ENCODE results near the gene PAPSS1. TPM values are rescaled to one million over a fixed set of nuclear protein-coding genes. Genes with fewer than 3 reads are reported as not detected.
A peak's percentile ranks its signal among the peaks of the same experiment; 100 is the strongest.

The PAPSS1 gene
- polyA plus RNA-seq (2013, experiment 1 of 2): 35.1 TPM
- polyA plus RNA-seq (2013, experiment 2 of 2): 41.9 TPM

DNA sequence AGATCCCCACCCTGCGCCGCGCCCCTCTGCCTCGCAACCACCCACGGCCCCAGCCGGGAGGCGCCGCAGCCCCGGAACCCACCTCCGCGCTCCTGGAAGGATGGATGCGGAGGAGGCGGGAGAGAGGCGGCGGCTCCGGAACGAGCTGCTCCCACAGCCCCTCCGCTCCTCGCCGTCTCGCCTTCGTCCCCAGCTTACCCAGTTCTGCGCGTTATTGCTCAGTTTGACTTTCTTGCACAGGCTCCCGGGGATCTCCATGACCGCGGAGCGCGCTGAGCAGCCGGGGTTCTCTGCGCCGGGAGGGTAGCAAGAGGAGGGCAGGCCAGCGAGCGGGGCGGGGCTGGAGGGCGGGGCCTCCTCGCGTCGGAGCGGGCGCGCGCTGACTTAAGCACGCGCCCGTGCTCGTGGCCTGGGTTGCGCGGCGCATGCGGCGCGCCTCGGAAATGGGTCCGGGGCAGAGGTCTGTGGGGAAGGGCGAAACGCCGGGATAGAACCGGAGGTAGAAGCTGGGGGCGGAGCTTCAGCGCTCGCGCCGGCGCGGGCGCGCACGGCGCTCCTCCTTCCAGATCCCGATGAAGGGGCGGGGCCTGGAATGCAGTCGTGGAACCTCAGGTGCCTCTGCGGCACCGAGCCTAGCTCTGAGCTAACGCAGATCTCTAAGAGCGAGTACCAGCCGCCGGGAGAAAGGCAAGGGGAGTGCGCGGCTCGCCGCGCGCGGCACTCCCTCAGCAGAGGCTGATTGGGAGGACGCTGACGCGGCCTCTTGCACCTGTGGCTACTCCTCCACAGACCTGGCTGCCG is at the start of gene PAPSS1:
PAPSS1 (minus strand) TSS at position 313 of the 801 bp plus-strand sequence; CDS start at position 258, 55 bp downstream.
- Histone ChIP-seq H3K79me1 (ENCODE audit: low read length) (peaks cover 7% of the 10 kb centered on the region), H2BK120ac (ENCODE audit: low read depth, low read length) (no peak within 1 kb of the TSS), H3K4me2 (ENCODE audit: low read length) (peak within 1 kb of the TSS; percentile 72), H3K36me3 (ENCODE audit: control insufficient read depth, insufficient read depth, low read length) (no peaks in the 10 kb centered on the region), H3K9ac (ENCODE audit: low read length) (peak within 1 kb of the TSS; percentile 68), H3K4me1 (ENCODE audit: control insufficient read depth, low read depth, low read length) (peaks cover 3% of the 10 kb centered on the region), H2AK5ac (ENCODE audit: low read length) (no peak within 1 kb of the TSS), H4K8ac (ENCODE audit: low read depth, low read length) (no peak within 1 kb of the TSS), H3K4me3 (ENCODE audit: low read length) (peak within 1 kb of the TSS; percentile 86), H3K18ac (ENCODE audit: low read length) (no peak within 1 kb of the TSS), H3K4ac (ENCODE audit: low read depth, low read length) (no peak within 1 kb of the TSS), H3K23ac (ENCODE audit: low read length) (no peak within 1 kb of the TSS), H2BK15ac (replicated peaks; ENCODE audit: low read depth) (no peak within 1 kb of the TSS), H3K27me3 (ENCODE audit: insufficient read depth, low read length, poor library complexity) (no peaks in the 10 kb centered on the region), H3K79me2 (ENCODE audit: control insufficient read depth, insufficient read depth, low read length) (peaks cover 22% of the 10 kb centered on the region), H3K27ac (ENCODE audit: low read depth, low read length) (peak within 1 kb of the TSS; percentile 86), H3K56ac (ENCODE audit: low read length) (peak within 1 kb of the TSS; percentile 77), H4K5ac (ENCODE audit: low read length) (no peak within 1 kb of the TSS), H2BK5ac (ENCODE audit: low read length) (no peak within 1 kb of the TSS)
- DNase-seq: peak; percentile 99
- WGBS (ENCODE audit: extremely low coverage, insufficient coverage, low lambda C conversion rate): no CpG with 5 or more reads among the region's 90 CpGs

DNA sequence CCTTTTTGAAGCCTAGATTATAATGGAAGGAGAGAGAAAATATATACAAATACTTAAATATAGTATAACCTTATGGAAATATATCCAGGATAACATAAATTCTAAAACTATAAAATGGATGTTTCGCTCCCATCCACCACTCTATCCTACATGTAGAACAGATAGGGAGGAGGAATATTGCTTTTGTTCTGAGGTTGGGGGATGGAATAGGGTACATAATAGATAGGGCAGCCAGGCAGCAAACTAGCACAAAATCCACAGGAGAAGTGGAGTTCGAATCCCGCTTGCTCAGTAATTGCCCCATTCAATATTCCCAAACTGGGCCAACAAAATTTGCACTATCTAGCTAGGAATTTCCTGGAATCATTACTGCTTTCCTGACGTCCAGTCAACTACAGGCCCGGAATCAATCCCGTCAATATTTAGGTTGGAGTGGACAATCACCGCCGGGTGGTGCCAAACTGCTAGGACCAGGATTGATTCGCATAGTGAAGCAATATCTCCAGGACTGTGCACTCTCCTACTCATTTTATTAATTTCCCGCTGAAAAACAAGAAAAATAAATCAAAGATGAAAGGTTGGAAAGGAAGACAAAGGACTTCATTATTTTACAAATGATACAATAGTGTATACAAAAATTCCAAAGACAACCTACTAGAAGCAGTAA is 40.4 kb upstream of the PAPSS1 start:
- Histone ChIP-seq H2AK5ac (ENCODE audit: low read length) (no peak overlapping the region), H3K27me3 (ENCODE audit: insufficient read depth, low read length, poor library complexity) (no peaks in the 10 kb centered on the region), H3K4me2 (ENCODE audit: low read length) (no peak overlapping the region), H3K18ac (ENCODE audit: low read length) (no peak overlapping the region), H2BK15ac (replicated peaks; ENCODE audit: low read depth) (no peak overlapping the region), H3K4ac (ENCODE audit: low read depth, low read length) (no peak overlapping the region), H2BK120ac (ENCODE audit: low read depth, low read length) (no peak overlapping the region), H3K23ac (ENCODE audit: low read length) (no peak overlapping the region), H3K4me1 (ENCODE audit: control insufficient read depth, low read depth, low read length) (no peaks in the 10 kb centered on the region), H3K79me2 (ENCODE audit: control insufficient read depth, insufficient read depth, low read length) (no peaks in the 10 kb centered on the region), H3K36me3 (ENCODE audit: control insufficient read depth, insufficient read depth, low read length) (no peaks in the 10 kb centered on the region), H3K79me1 (ENCODE audit: low read length) (no peaks in the 10 kb centered on the region), H3K27ac (ENCODE audit: low read depth, low read length) (no peak overlapping the region), H4K8ac (ENCODE audit: low read depth, low read length) (no peak overlapping the region), H3K56ac (ENCODE audit: low read length) (no peak overlapping the region), H2BK5ac (ENCODE audit: low read length) (no peak overlapping the region), H3K9ac (ENCODE audit: low read length) (no peak overlapping the region), H3K4me3 (ENCODE audit: low read length) (no peak overlapping the region), H4K5ac (ENCODE audit: low read length) (no peak overlapping the region)
- DNase-seq: peak; percentile 4
- no CpG with 5 or more reads among the region's 10 CpGs for WGBS (ENCODE audit: extremely low coverage, insufficient coverage, low lambda C conversion rate)

DNA sequence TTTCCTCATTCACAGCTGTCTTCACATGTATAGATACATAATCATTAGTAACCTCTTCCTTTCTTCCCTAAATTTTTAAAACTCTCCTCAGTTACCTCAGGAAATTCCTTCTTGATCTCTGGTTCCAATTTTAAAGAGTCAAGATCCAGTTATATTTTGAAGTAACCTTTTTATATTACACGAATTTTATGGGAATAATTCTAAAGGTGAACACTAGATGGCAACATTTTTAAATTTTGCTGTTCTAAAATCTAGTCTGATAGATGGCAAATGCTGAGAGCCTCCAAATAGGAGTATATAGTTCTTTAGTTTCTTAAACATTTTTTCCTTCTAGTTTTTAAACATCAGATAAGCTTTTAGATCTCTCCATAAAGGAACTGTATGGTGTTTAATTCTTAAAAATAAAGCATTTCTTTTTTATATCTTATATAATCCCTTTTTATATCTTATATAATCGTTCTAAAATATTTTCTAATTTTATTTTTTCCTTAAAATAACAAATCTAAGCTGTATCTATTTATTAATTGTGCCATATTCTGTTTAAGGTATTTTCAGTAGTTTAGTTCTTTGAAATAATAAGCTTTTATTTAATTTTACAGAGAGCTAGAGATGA is 37.9 kb upstream of the PAPSS1 start:
- Histone ChIP-seq H3K56ac (ENCODE audit: low read length) (no peak overlapping the region), H3K79me2 (ENCODE audit: control insufficient read depth, insufficient read depth, low read length) (no peaks in the 10 kb centered on the region), H2AK5ac (ENCODE audit: low read length) (no peak overlapping the region), H3K27me3 (ENCODE audit: insufficient read depth, low read length, poor library complexity) (no peaks in the 10 kb centered on the region), H3K4ac (ENCODE audit: low read depth, low read length) (no peak overlapping the region), H2BK15ac (replicated peaks; ENCODE audit: low read depth) (no peak overlapping the region), H3K9ac (ENCODE audit: low read length) (no peak overlapping the region), H3K27ac (ENCODE audit: low read depth, low read length) (no peak overlapping the region), H3K4me1 (ENCODE audit: control insufficient read depth, low read depth, low read length) (no peaks in the 10 kb centered on the region), H3K4me2 (ENCODE audit: low read length) (no peak overlapping the region), H3K23ac (ENCODE audit: low read length) (no peak overlapping the region), H4K8ac (ENCODE audit: low read depth, low read length) (no peak overlapping the region), H2BK5ac (ENCODE audit: low read length) (no peak overlapping the region), H4K5ac (ENCODE audit: low read length) (no peak overlapping the region), H2BK120ac (ENCODE audit: low read depth, low read length) (no peak overlapping the region), H3K79me1 (ENCODE audit: low read length) (no peaks in the 10 kb centered on the region), H3K18ac (ENCODE audit: low read length) (no peak overlapping the region), H3K4me3 (ENCODE audit: low read length) (no peak overlapping the region), H3K36me3 (ENCODE audit: control insufficient read depth, insufficient read depth, low read length) (no peaks in the 10 kb centered on the region)
- 100% methylated on average over 1 of the region's 2 CpGs for WGBS (ENCODE audit: extremely low coverage, insufficient coverage, low lambda C conversion rate)
- no peak for DNase-seq

DNA sequence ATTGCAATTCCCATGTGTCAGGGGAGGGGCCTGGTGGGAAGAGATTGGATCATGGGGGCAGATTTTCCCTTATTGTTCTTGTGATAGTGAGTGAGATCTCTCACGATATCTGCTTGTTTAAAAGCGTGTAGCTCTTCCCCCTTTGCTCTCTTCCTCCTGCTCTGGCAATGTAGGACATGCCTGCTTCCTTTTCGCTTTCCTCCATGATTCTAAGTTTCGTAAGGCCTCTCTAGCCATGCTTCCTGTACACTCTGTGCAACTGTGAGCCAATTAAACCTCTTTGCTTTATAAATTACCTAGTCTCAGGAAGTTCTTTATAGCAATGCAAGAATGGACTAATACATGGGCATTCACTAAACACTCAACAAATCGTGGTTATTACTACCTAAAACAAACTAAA is 37.2 kb upstream of the PAPSS1 start:
- no peak overlapping the region for H2AK5ac ChIP-seq (ENCODE audit: low read length)

DNA sequence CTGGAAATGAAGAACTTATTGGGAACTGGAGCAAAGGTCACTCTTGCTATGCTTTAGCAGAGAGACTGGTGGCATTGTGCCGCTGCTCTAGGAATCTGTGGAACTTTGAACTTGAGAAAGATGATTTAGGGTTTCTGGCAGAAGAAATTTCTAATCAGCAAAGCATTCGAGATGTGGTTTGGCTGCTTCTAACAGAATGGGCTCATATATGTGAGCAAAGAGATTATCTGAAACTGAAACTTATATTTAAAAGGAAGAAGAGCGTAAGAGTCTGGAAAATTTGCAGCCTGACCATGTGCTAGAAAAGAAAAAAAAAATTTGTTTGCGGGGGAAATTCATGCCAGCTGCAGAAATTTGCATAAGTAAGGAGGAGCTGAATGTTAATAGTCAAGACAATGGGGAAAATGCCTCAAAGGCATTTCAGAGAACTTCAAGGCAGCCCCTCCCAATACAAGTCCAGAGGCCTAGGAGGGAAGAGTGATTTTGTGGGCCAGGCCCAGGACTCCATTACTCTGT is 35.9 kb upstream of the PAPSS1 start:
- H3K4ac ChIP-seq (ENCODE audit: low read depth, low read length): no peak overlapping the region
- DNase-seq: peak; percentile 16
- H3K18ac ChIP-seq (ENCODE audit: low read length): no peak overlapping the region
- H3K4me3 ChIP-seq (ENCODE audit: low read length): no peak overlapping the region
- no peak overlapping the region for H3K56ac ChIP-seq (ENCODE audit: low read length)
- H2BK120ac ChIP-seq (ENCODE audit: low read depth, low read length): no peak overlapping the region
- H3K79me1 ChIP-seq (ENCODE audit: low read length): no peaks in the 10 kb centered on the region
- H3K9ac ChIP-seq (ENCODE audit: low read length): no peak overlapping the region
- H3K4me2 ChIP-seq (ENCODE audit: low read length): no peak overlapping the region
- no peaks in the 10 kb centered on the region for H3K79me2 ChIP-seq (ENCODE audit: control insufficient read depth, insufficient read depth, low read length)
- H3K27ac ChIP-seq (ENCODE audit: low read depth, low read length): no peak overlapping the region
- no CpG with 5 or more reads among the region's 4 CpGs for WGBS (ENCODE audit: extremely low coverage, insufficient coverage, low lambda C conversion rate)
- H3K23ac ChIP-seq (ENCODE audit: low read length): no peak overlapping the region
- H3K4me1 ChIP-seq (ENCODE audit: control insufficient read depth, low read depth, low read length): no peaks in the 10 kb centered on the region
- no peak overlapping the region for H2BK15ac ChIP-seq (replicated peaks; ENCODE audit: low read depth)
- H3K27me3 ChIP-seq (ENCODE audit: insufficient read depth, low read length, poor library complexity): no peaks in the 10 kb centered on the region
- no peak overlapping the region for H2BK5ac ChIP-seq (ENCODE audit: low read length)
- no peak overlapping the region for H4K8ac ChIP-seq (ENCODE audit: low read depth, low read length)
- H3K36me3 ChIP-seq (ENCODE audit: control insufficient read depth, insufficient read depth, low read length): no peaks in the 10 kb centered on the region
- H4K5ac ChIP-seq (ENCODE audit: low read length): no peak overlapping the region
- H2AK5ac ChIP-seq (ENCODE audit: low read length): no peak overlapping the region

More for the DNA sequence above, 37.2 kb upstream of the PAPSS1 start:
- H3K79me1 ChIP-seq (ENCODE audit: low read length): no peaks in the 10 kb centered on the region
- no peak overlapping the region for H3K4me2 ChIP-seq (ENCODE audit: low read length)
- DNase-seq: no peak
- H3K27ac ChIP-seq (ENCODE audit: low read depth, low read length): no peak overlapping the region
- no peak overlapping the region for H2BK5ac ChIP-seq (ENCODE audit: low read length)
- no peak overlapping the region for H2BK15ac ChIP-seq (replicated peaks; ENCODE audit: low read depth)
- H3K36me3 ChIP-seq (ENCODE audit: control insufficient read depth, insufficient read depth, low read length): no peaks in the 10 kb centered on the region
- no peak overlapping the region for H4K5ac ChIP-seq (ENCODE audit: low read length)
- no peak overlapping the region for H3K18ac ChIP-seq (ENCODE audit: low read length)
- no peak overlapping the region for H3K4me3 ChIP-seq (ENCODE audit: low read length)
- no peaks in the 10 kb centered on the region for H3K27me3 ChIP-seq (ENCODE audit: insufficient read depth, low read length, poor library complexity)
- no CpG with 5 or more reads among the region's 5 CpGs for WGBS (ENCODE audit: extremely low coverage, insufficient coverage, low lambda C conversion rate)
- no peak overlapping the region for H3K23ac ChIP-seq (ENCODE audit: low read length)
- H3K4me1 ChIP-seq (ENCODE audit: control insufficient read depth, low read depth, low read length): no peaks in the 10 kb centered on the region
- no peak overlapping the region for H3K56ac ChIP-seq (ENCODE audit: low read length)
- H4K8ac ChIP-seq (ENCODE audit: low read depth, low read length): no peak overlapping the region
- H3K9ac ChIP-seq (ENCODE audit: low read length): no peak overlapping the region
- H3K79me2 ChIP-seq (ENCODE audit: control insufficient read depth, insufficient read depth, low read length): no peaks in the 10 kb centered on the region
- no peak overlapping the region for H2BK120ac ChIP-seq (ENCODE audit: low read depth, low read length)
- H3K4ac ChIP-seq (ENCODE audit: low read depth, low read length): no peak overlapping the region

All from mesendoderm (in vitro differentiated cells).